Measurements from ENCODE around the gene FAM221B.

The FAM221B gene

GRCh38 chr9:35828716-35829083, at the start of gene FAM221B:
Gene FAM221B, minus strand, starts transcription at chr9:35828732. Its CDS starts 2,571 bp downstream, at chr9:35826161.
- no peak for DNase-seq

- DNase-seq, result no peak
Measured at GRCh38 chr9:35872505-35872904, 44.0 kb upstream of the FAM221B start.

GRCh38 chr9:35871545-35871944, 43.0 kb upstream of the FAM221B start:
- DNase-seq, result no peak

GRCh38 chr9:35870351-35870923, 41.9 kb upstream of the FAM221B start, which contains the start of gene OR13J1:
Gene OR13J1, minus strand, starts transcription at chr9:35870401. Its CDS starts 0 bp downstream, at chr9:35870401.
- DNase-seq, result no peak

- no peak for DNase-seq
Measured at GRCh38 chr9:35869621-35870216, 41.2 kb upstream of the FAM221B start.

- no peak for DNase-seq
Measured at GRCh38 chr9:35868933-35869332, 40.4 kb upstream of the FAM221B start.

- no peak for DNase-seq
Measured at GRCh38 chr9:35867538-35867937, 39.0 kb upstream of the FAM221B start.

GRCh38 chr9:35864695-35865255, 36.2 kb upstream of the FAM221B start:
- no peak for DNase-seq

- no peak for DNase-seq
Measured at GRCh38 chr9:35863583-35863982, 35.1 kb upstream of the FAM221B start.

- DNase-seq, result no peak
Measured at GRCh38 chr9:35862328-35862727, 33.8 kb upstream of the FAM221B start.

- no peak for DNase-seq
Measured at GRCh38 chr9:35861161-35861897, 32.8 kb upstream of the FAM221B start.

GRCh38 chr9:35859990-35860339, 31.4 kb upstream of the FAM221B start:
- DNase-seq, result no peak

GRCh38 chr9:35859310-35859989, 30.9 kb upstream of the FAM221B start:
- no peak for DNase-seq

GRCh38 chr9:35858458-35858857, 29.9 kb upstream of the FAM221B start:
- no peak for DNase-seq

GRCh38 chr9:35856882-35857281, 28.4 kb upstream of the FAM221B start:
- DNase-seq, result no peak

- no peak for DNase-seq
Measured at GRCh38 chr9:35856206-35856605, 27.7 kb upstream of the FAM221B start.

GRCh38 chr9:35854091-35854762, 25.7 kb upstream of the FAM221B start:
- no peak for DNase-seq

GRCh38 chr9:35852876-35853865, 24.6 kb upstream of the FAM221B start:
- no peak for DNase-seq

GRCh38 chr9:35852267-35852815, 23.8 kb upstream of the FAM221B start:
- DNase-seq, result no peak

GRCh38 chr9:35847792-35848572, 19.4 kb upstream of the FAM221B start:
- DNase-seq, result peak in 1 of 2 donors; percentile 59
